K562 (cell line): ENCODE measurements around the gene WDR91. TPM values are rescaled to one million over a fixed set of nuclear protein-coding genes. Genes with fewer than 3 reads are reported as not detected.

Experiments used
- ELF1 ChIP-seq: fragments of 200-800 bp; sonication (Bioruptor generic); IDR thresholded peaks from 2 replicates; pipeline ENCODE4 v1.6.1; 2016; ENCODE audit warnings: missing genetic modification characterization, missing compliant biosample characterization
- EP300 ChIP-seq: IDR thresholded peaks from 2 replicates; pipeline ENCODE4 v1.6.1; 2012; ENCODE audit warnings: low read length, improper control_type of control experiment
- FOS ChIP-seq: IDR thresholded peaks from 3 replicates; pipeline ENCODE4 v1.6.1; 2011; ENCODE audit not compliant: insufficient read length; ENCODE audit errors: extremely low read depth
- FUS ChIP-seq: fragments of 200-400 bp; formaldehyde crosslinking; optimal IDR thresholded peaks from 2 replicates; pipeline ENCODE3; 2017; ENCODE audit warnings: low read depth, low read length
- KDM4B ChIP-seq, 2 experiments: fragments of 450-650 bp in 1 of 2; sonication (generic) in 1 of 2; IDR thresholded peaks; 2 replicates each; pipeline ENCODE4 v1.6.1; 2016 to 2017; ENCODE audit warnings: borderline replicate concordance in 2 of 2, antibody characterized with exemption in 1 of 2, low read depth in 1 of 2, mild to moderate bottlenecking in 1 of 2
- KDM5B ChIP-seq: fragments of 200-600 bp; sonication (generic); IDR thresholded peaks from 2 replicates; pipeline ENCODE4 v1.6.1; 2012; ENCODE audit warnings: low read depth, mild to moderate bottlenecking, moderate library complexity, low read length, control low read depth, inconsistent platforms; ENCODE audit not compliant: insufficient replicate concordance
- PCBP1 ChIP-seq: fragments of 200-400 bp; formaldehyde crosslinking; IDR thresholded peaks from 2 replicates; pipeline ENCODE4 v1.6.1; 2018; ENCODE audit warnings: mild to moderate bottlenecking, low read depth, low read length; ENCODE audit not compliant: poor library complexity, severe bottlenecking
- RAD51 ChIP-seq: fragments of 450-650 bp; IDR thresholded peaks from 2 replicates; pipeline ENCODE4 v1.7.1; 2016; ENCODE audit warnings: low read depth, mild to moderate bottlenecking, borderline replicate concordance
- TCFL5 ChIP-seq: fragments of 250-450 bp; sonication (Bioruptor Pico); conservative IDR thresholded peaks from 2 replicates; pipeline ENCODE4 v1.6.1; 2021; ENCODE audit warnings: mild to moderate bottlenecking, moderate library complexity, matching md5 sums
- XRCC3 ChIP-seq: fragments of 450-650 bp; IDR thresholded peaks from 2 replicates; pipeline ENCODE4 v1.6.1; 2017; ENCODE audit warnings: mild to moderate bottlenecking, moderate library complexity
- ZNF764 ChIP-seq: fragments of 250-450 bp; sonication (Bioruptor Pico); IDR thresholded peaks from 2 replicates; pipeline ENCODE4 v1.4.0; 2020; ENCODE audit warnings: low read depth, mild to moderate bottlenecking, moderate library complexity
- polyA plus RNA-seq, 8 experiments: library from polyadenylated mRNA; depleted of rRNA in 4 of 8; stranded (reverse) in 5 of 8; unstranded in 3 of 8; fragments of >200 nt; fragmentation: Nextera tagmentation in 2 of 8; fragmentation: Illumina TruSeq in 1 of 8; extraction: Ambion mirVana in 2 of 8; extraction: Trizol in 1 of 8; gene quantifications; 2 replicates each; pipeline versions ENCODE4 v1.2.1 to v1.2.3, GENCODE V29; 2011 to 2014; ENCODE audit warnings: inconsistent platforms in 1 of 8, missing spikeins in 1 of 8
- total RNA-seq, 7 experiments: library from RNA; depleted of rRNA in 6 of 7; stranded (reverse); fragments of >200 nt in 6 of 7; fragmentation: Illumina TruSeq in 2 of 7; extraction: Trizol in 2 of 7; gene quantifications; 2 replicates each; pipeline versions ENCODE4 v1.2.1 to v1.2.3, GENCODE V29; 2011 to 2021; ENCODE audit warnings: low replicate concordance in 1 of 7
- TF ChIP-seq, protein P1 (sequence below), 2 experiments: fragments of 450-650 bp; conservative IDR thresholded peaks; 2 replicates each; pipeline ENCODE4 v1.6.1; 2017; ENCODE audit warnings: mild to moderate bottlenecking in 2 of 2, moderate library complexity in 2 of 2
- TF ChIP-seq, protein P2 (sequence below), 2 experiments: fragments of 450-650 bp; IDR thresholded peaks; 2 replicates each; pipeline ENCODE4 v1.6.1; 2018; ENCODE audit warnings: mild to moderate bottlenecking in 2 of 2, low read depth in 1 of 2; ENCODE audit not compliant: partially characterized antibody in 2 of 2
- TF ChIP-seq, protein P3 (sequence below): fragments of 250-450 bp; sonication (Bioruptor Pico); IDR thresholded peaks from 2 replicates; pipeline ENCODE4 v1.5.0; 2021; ENCODE audit warnings: mild to moderate bottlenecking, borderline replicate concordance
- TF ChIP-seq, protein P4 (sequence below): IDR thresholded peaks from 3 replicates; pipeline ENCODE4 v1.6.1; 2011; ENCODE audit warnings: borderline replicate concordance, mild to moderate bottlenecking, moderate library complexity; ENCODE audit not compliant: insufficient read length; ENCODE audit errors: extremely low read depth

Gene WDR91
- total and polyA plus RNA-seq, 9 of the 15 experiments (the other 6 are each of a cell fraction or from before 2014, with no cell fraction given): 1.9 to 18.2 (median 9.8) TPM

DNA sequence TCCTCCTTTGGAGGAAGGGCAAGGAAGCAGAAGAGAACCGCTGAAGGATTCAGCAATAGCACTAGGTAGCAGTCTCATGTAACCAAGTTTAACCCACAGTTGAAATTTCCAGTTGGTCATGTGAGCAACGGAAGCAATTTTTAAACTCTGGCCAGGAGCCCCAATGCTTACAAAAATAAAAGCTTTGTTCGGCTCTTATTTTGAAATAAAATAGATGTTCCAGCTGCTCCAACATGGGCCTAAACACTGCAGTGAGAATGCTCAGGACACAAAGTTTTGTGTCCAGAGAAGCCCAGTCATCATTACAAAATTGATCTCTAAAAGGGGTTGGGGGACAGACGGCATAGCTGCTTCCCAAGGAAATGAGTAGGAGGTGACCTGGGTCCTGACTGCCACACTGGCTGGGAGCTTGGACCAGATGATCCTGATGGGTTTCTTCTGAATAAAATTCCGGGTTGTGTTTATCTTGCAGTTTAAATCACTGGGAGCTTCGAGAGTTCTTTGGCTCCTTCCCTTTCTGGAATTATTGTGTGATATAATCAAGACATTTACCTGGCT, 63.9 kb downstream of the WDR91 start (continued):
- TF ChIP-seq KDM5B (peak; percentile 49), TCFL5 (no peak), ELF1 (tag) (0 out of 2 replicates have a peak, but pooled peaks have one; percentile 22), PCBP1 (no peak), KDM4B (IDR thresholded peaks at IDR 0.05; ENCODE audit: borderline replicate concordance in 2 of 2, low read depth in 1 of 2) (no peak), EP300 (peak; percentile 50), RAD51 (peak; percentile 56; the same call in 1 of the 2 replicates), FUS (no peak), XRCC3 (no peak), FOS (no peak), ZNF764 (0 out of 2 replicates have a peak, but pooled peaks have one; percentile 43)
- TF ChIP-seq, protein P1, sequence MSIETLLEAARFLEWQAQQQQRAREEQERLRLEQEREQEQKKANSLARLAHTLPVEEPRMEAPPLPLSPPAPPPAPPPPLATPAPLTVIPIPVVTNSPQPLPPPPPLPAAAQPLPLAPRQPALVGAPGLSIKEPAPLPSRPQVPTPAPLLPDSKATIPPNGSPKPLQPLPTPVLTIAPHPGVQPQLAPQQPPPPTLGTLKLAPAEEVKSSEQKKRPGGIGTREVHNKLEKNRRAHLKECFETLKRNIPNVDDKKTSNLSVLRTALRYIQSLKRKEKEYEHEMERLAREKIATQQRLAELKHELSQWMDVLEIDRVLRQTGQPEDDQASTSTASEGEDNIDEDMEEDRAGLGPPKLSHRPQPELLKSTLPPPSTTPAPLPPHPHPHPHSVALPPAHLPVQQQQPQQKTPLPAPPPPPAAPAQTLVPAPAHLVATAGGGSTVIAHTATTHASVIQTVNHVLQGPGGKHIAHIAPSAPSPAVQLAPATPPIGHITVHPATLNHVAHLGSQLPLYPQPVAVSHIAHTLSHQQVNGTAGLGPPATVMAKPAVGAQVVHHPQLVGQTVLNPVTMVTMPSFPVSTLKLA (conservative IDR thresholded peaks at IDR 0.05): 0 out of 4 replicates have a peak, but pooled peaks of 1 of the 2 experiments have one; percentile 19
- TF ChIP-seq, protein P2, sequence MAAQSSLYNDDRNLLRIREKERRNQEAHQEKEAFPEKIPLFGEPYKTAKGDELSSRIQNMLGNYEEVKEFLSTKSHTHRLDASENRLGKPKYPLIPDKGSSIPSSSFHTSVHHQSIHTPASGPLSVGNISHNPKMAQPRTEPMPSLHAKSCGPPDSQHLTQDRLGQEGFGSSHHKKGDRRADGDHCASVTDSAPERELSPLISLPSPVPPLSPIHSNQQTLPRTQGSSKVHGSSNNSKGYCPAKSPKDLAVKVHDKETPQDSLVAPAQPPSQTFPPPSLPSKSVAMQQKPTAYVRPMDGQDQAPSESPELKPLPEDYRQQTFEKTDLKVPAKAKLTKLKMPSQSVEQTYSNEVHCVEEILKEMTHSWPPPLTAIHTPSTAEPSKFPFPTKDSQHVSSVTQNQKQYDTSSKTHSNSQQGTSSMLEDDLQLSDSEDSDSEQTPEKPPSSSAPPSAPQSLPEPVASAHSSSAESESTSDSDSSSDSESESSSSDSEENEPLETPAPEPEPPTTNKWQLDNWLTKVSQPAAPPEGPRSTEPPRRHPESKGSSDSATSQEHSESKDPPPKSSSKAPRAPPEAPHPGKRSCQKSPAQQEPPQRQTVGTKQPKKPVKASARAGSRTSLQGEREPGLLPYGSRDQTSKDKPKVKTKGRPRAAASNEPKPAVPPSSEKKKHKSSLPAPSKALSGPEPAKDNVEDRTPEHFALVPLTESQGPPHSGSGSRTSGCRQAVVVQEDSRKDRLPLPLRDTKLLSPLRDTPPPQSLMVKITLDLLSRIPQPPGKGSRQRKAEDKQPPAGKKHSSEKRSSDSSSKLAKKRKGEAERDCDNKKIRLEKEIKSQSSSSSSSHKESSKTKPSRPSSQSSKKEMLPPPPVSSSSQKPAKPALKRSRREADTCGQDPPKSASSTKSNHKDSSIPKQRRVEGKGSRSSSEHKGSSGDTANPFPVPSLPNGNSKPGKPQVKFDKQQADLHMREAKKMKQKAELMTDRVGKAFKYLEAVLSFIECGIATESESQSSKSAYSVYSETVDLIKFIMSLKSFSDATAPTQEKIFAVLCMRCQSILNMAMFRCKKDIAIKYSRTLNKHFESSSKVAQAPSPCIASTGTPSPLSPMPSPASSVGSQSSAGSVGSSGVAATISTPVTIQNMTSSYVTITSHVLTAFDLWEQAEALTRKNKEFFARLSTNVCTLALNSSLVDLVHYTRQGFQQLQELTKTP (IDR thresholded peaks at IDR 0.05; ENCODE audit: low read depth in 1 of 2, partially characterized antibody in 2 of 2): peak in 1 of 2 experiments; percentile 30
- TF ChIP-seq, protein P3, sequence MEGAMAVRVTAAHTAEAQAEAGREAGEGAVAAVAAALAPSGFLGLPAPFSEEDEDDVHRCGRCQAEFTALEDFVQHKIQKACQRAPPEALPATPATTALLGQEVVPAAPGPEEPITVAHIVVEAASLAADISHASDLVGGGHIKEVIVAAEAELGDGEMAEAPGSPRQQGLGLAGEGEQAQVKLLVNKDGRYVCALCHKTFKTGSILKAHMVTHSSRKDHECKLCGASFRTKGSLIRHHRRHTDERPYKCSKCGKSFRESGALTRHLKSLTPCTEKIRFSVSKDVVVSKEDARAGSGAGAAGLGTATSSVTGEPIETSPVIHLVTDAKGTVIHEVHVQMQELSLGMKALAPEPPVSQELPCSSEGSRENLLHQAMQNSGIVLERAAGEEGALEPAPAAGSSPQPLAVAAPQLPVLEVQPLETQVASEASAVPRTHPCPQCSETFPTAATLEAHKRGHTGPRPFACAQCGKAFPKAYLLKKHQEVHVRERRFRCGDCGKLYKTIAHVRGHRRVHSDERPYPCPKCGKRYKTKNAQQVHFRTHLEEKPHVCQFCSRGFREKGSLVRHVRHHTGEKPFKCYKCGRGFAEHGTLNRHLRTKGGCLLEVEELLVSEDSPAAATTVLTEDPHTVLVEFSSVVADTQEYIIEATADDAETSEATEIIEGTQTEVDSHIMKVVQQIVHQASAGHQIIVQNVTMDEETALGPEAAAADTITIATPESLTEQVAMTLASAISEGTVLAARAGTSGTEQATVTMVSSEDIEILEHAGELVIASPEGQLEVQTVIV (CRISPR knock-in tag): no peak
- TF ChIP-seq, protein P4, sequence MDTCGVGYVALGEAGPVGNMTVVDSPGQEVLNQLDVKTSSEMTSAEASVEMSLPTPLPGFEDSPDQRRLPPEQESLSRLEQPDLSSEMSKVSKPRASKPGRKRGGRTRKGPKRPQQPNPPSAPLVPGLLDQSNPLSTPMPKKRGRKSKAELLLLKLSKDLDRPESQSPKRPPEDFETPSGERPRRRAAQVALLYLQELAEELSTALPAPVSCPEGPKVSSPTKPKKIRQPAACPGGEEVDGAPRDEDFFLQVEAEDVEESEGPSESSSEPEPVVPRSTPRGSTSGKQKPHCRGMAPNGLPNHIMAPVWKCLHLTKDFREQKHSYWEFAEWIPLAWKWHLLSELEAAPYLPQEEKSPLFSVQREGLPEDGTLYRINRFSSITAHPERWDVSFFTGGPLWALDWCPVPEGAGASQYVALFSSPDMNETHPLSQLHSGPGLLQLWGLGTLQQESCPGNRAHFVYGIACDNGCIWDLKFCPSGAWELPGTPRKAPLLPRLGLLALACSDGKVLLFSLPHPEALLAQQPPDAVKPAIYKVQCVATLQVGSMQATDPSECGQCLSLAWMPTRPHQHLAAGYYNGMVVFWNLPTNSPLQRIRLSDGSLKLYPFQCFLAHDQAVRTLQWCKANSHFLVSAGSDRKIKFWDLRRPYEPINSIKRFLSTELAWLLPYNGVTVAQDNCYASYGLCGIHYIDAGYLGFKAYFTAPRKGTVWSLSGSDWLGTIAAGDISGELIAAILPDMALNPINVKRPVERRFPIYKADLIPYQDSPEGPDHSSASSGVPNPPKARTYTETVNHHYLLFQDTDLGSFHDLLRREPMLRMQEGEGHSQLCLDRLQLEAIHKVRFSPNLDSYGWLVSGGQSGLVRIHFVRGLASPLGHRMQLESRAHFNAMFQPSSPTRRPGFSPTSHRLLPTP: no peak
